NCI-H1436 (cell line): Measurements from ENCODE around the gene HBEGF.

Source experiments
- DNase-seq: peaks from one replicate; lab custom pipeline; 2025; lab: John Stamatoyannopoulos, UW

The HBEGF gene

GRCh38 chr5:140336388-140336787, 10.0 kb downstream of the HBEGF start:
- DNase-seq: no peak

DNA sequence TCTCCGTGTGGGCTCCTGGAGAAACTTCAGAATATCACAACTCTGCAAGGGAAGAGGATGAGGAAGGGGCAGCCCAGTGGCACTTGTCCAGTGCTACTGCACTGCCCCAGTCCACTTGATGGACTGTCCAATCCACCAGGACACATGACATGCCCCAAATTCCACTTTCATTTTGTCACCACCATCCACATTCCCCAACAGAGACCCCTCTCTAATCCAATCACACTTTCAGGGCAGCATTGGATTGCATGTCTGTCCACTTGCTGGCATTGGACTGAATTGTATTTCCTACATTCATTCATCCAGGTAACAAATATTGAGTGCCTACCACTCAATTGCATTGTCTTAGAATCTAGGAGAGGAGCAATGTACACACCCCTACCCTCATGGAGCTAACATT, 14.8 kb downstream of the HBEGF start:
- DNase-seq: no peak

GRCh38 chr5:140329739-140330481, 16.5 kb downstream of the HBEGF start:
- no peak for DNase-seq

DNA sequence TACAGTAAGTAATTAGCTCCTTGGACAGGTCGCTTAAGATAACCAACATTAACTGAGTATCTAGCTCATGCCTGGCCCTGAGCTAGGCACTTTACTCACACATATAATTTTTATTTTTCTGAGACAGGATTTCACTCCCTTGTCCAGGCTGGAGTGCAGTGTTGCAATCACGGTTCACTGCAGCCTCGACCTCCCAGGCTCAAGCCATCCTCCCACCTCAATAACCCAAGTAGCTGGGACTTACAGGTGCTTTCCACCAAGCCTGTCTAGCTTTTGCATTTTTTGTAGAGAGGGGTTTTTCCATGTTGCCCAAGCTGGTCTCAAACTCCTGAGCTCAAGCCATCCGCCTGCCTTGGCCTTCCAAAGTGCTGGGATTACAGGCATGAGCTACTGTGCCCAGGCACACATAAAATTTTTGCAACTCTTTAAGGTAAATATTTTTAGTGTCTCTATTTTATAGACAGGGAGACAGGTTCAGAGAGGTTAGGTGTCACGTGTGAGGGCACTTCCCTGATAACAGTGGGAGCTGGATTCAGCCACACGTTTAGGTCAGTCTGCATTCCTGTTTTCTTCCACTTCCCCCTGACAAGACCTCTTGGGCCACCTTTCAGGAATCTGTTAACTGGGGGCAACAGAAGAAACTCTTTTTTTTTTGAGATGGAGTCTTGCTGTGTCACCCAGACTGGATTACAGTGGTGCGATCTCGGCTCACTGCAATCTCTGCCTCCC, 18.2 kb downstream of the HBEGF start:
- DNase-seq: no peak

- DNase-seq: peak; percentile 31
Observed at GRCh38 chr5:140327589-140327988, 18.8 kb downstream of the HBEGF start.

DNA sequence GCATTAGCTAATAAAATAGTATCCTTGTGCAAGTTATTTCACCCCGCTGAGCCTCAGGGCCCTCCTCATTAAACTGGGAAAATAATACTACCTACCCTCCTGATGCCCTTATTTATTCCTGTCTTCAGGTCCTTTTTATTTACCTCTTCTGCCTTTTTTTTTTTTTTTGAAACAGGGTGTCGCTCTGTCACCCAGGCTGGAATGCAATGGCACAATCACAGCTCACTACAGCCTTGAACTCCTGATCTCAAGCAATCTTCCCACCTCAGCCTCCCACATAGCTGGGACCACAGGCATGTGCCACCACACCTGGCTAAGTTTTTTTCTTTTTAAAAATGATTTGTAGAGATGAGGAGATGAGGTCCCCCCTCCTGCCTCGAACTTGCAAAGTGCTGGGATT, 20.9 kb downstream of the HBEGF start:
- no peak for DNase-seq

DNA sequence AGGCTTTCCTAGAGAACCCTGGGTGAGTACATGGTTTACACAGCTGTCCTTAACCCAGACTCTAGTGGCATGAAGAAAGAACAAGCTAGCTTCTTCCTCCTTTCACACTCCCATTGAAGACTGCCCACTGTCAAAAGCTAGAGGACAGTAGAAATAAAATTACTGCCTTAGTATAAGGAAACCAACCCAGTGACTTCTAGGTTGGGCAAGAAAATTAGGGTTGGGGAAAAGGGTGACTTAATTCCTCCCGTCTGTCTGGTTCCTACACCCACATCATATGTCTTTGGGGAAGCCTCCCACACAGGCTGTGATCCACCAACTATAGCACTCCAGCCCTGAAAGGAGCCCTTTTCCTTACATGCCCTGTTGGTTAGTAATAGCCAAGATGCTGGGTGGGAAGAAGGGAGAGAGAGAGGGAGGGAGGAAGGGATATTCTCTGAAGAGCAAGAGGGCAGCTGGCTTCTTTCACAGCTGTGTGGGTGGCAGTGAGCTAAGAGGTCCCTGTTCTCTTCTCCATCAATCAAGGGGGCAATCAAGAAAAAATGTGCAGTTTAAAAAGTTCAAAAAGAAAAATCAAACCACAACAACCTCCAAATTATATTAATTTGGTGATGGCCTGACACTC, 21.7 kb downstream of the HBEGF start:
- DNase-seq: no peak

- no peak for DNase-seq
Observed at GRCh38 chr5:140324041-140324600, 22.3 kb downstream of the HBEGF start.

- DNase-seq: no peak
Observed at GRCh38 chr5:140322751-140323731, 23.4 kb downstream of the HBEGF start.

- no peak for DNase-seq
Observed at GRCh38 chr5:140321796-140322195, 24.6 kb downstream of the HBEGF start.

- no peak for DNase-seq
Observed at GRCh38 chr5:140319833-140320232, 26.6 kb downstream of the HBEGF start.

GRCh38 chr5:140318792-140319191, 27.6 kb downstream of the HBEGF start:
- DNase-seq: no peak

DNA sequence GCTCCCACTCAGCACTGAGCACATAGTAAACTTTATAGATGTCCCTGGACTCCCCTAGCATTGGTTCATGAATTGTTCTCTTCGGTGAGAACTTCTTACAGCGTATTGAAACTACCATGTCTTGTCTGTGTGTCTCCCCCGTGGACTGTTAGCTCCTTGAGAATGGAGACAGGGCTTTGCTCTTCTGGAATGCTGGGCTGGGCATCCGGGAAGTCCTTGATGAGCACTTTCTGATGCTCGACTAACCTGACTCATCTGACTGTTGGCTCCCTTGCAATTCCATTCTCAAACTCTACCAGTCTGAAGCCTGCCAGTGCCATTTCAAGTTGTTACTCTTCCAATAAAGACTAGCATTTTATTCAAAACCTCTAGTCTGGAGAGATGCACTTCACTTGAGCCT, 28.5 kb downstream of the HBEGF start:
- DNase-seq: no peak

DNA sequence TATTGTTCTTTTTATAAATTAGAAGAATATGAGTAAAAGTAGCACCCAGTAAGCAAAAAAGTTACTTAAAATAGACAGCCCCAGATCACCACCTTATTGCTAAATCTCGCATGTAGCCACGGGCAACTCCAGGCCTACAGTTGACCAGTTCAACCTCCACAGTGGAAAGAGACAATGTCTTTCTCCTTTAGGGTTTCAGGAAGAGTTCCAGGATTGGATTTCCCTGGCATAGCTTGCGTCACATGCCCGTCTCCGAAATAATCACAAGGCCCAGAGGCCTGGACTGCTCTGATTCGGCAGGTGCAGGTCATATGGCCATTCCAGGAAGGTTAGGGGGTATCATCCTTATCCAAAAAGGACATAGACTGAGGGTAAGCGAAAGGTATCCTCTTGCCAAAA, 33.6 kb downstream of the HBEGF start:
- no peak for DNase-seq

- DNase-seq: no peak
Observed at GRCh38 chr5:140312067-140312790, 34.2 kb downstream of the HBEGF start.

GRCh38 chr5:140311011-140311467, 35.4 kb downstream of the HBEGF start:
- DNase-seq: no peak

GRCh38 chr5:140310434-140310833, 36.0 kb downstream of the HBEGF start:
- DNase-seq: no peak

DNA sequence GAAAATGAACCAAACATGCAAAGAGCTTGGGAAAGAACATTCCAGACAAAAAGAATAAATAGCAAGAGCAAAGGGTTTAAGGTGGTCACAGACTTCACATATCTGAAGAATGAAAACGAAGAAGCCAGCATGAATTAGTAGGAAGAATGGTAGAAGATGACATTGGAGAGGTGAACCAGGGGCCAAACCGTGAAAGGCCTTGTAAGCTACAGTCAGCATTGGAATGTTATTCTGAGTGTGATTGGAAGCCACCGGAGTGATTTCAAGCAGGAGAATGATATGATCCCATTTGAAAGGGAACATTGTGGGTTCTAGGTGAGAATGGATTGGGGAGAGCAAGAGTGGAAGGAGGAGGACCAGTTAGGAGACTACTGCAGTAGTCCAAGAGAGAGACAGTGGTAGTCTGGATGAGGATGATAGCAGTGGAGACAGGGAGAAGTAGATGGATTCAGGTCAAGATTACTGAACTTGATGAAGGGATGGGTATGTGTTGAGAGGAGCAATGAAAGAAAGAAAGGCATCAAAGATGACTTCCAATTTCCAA, 36.6 kb downstream of the HBEGF start:
- no peak for DNase-seq

- no peak for DNase-seq
Observed at GRCh38 chr5:140305471-140305870, 40.9 kb downstream of the HBEGF start.

GRCh38 chr5:140303966-140304365, 42.4 kb downstream of the HBEGF start:
- DNase-seq: no peak
